HL-60 (cell line): Measurements from ENCODE around the gene TRAF3IP3.

Source experiments
- DNase-seq, 2 experiments: peaks; one replicate each; pipeline ENCODE4 v3.0.0-alpha.2; 2010 to 2020; ENCODE audit warnings: low read depth in 1 of 2, low spot score in 1 of 2
- H3K27ac ChIP-seq: fragments of 250-450 bp; sonication (Bioruptor Pico); replicated peaks from 2 replicates; pipeline ENCODE4 v1.5.1; 2020; ENCODE audit warnings: mild to moderate bottlenecking, moderate library complexity
- H3K27me3 ChIP-seq: fragments of 250-450 bp; sonication (Bioruptor Pico); 2 replicates; pipeline ENCODE4 v1.5.1; 2021; ENCODE audit warnings: mild to moderate bottlenecking, moderate library complexity; ENCODE audit not compliant: insufficient read depth, poor library complexity, severe bottlenecking
- H3K4me3 ChIP-seq: replicated peaks from 2 replicates; pipeline ENCODE4 v1.5.1; 2011; ENCODE audit warnings: mild to moderate bottlenecking, control low read depth, low read length; ENCODE audit not compliant: insufficient read depth
- CTCF ChIP-seq: IDR thresholded peaks from one replicate; pipeline ENCODE4 v1.5.1; 2011; ENCODE audit warnings: low read length, control low read depth, inconsistent platforms; ENCODE audit not compliant: insufficient read depth
- GABPA ChIP-seq: IDR thresholded peaks from 2 replicates; pipeline ENCODE4 v1.6.1; 2012; ENCODE audit warnings: low read depth
- POLR2AphosphoS5 ChIP-seq: IDR thresholded peaks from 2 replicates; pipeline ENCODE4 v1.6.1; 2012; ENCODE audit warnings: low read depth
- REST ChIP-seq: IDR thresholded peaks from 2 replicates; pipeline ENCODE4 v1.6.1; 2012; ENCODE audit warnings: low read depth; ENCODE audit not compliant: insufficient replicate concordance
- SPI1 ChIP-seq: IDR thresholded peaks from 2 replicates; pipeline ENCODE4 v1.6.1; 2012; ENCODE audit warnings: low read depth, mild to moderate bottlenecking, borderline replicate concordance

The TRAF3IP3 gene

GRCh38 chr1:209732725-209733124 lies 23.1 kb upstream of the TRAF3IP3 start:
- DNase-seq: no peak
- Histone ChIP-seq H3K27ac (no peak overlapping the region), H3K4me3 (no peak overlapping the region), H3K27me3 (no peaks in the 10 kb centered on the region)
- TF ChIP-seq REST (no peak), POLR2AphosphoS5 (no peak), GABPA (no peak), CTCF (no peak), SPI1 (no peak)

- DNase-seq: peak in 1 of 2 experiments; percentile 73
- Histone ChIP-seq H3K27me3 (no peaks in the 10 kb centered on the region), H3K27ac (no peak overlapping the region), H3K4me3 (no peak overlapping the region)
- no peak for TF ChIP-seq POLR2AphosphoS5
- no peak for TF ChIP-seq SPI1
- TF ChIP-seq CTCF: no peak
- no peak for TF ChIP-seq REST
- TF ChIP-seq GABPA: no peak
These were observed 22.3 kb upstream of the TRAF3IP3 start for GRCh38 chr1:209733409-209734192.

GRCh38 chr1:209736490-209737117 lies 19.2 kb upstream of the TRAF3IP3 start:
- DNase-seq: no peak
- no peaks in the 10 kb centered on the region for H3K27me3 ChIP-seq
- TF ChIP-seq POLR2AphosphoS5 (no peak), SPI1 (no peak), GABPA (no peak), CTCF (no peak), REST (no peak)
- H3K27ac ChIP-seq: no peak overlapping the region
- no peak overlapping the region for H3K4me3 ChIP-seq
